WTC11 (cell line): Measurements from ENCODE around the gene ADCY3. TPM values are rescaled to one million over a fixed set of nuclear protein-coding genes. Genes with fewer than 3 reads are reported as not detected.

ENCODE experiments used
- ATAC-seq: fragments of 200-7000 bp; cut with Tn5 transposase; 2 replicates; pipeline ENCODE4 v1.10.0; 2021; ENCODE audit warnings: mild to moderate bottlenecking, moderate library complexity
- CTCF ChIA-PET: fragments of 300-600 bp; sonication (Branson Sonifier 250); formaldehyde crosslinking; loops from one replicate; lab custom pipeline; 2021; ENCODE audit warnings: antibody characterized with exemption; lab: Charles Lee
- POLR2A ChIA-PET: fragments of 350-600 bp; sonication (Branson Sonifier 250); formaldehyde crosslinking; loops from one replicate; lab custom pipeline; 2021; ENCODE audit warnings: antibody characterized with exemption; lab: Charles Lee
- DNase-seq: peaks from one replicate; pipeline ENCODE4 v3.0.0; 2021; ENCODE audit warnings: low spot score
- H3K27ac Mint-ChIP-seq: 2 replicates; pipeline ENCODE4 v1.8.0; 2021; ENCODE audit warnings: mixed read lengths
- H3K27me3 Mint-ChIP-seq: 2 replicates; pipeline ENCODE4 v1.8.0; 2021; ENCODE audit warnings: low read depth, mild to moderate bottlenecking, moderate library complexity, mixed read lengths
- H3K36me3 Mint-ChIP-seq: 2 replicates; pipeline ENCODE4 v1.8.0; 2021; ENCODE audit warnings: mixed read lengths
- H3K4me1 Mint-ChIP-seq: 2 replicates; pipeline ENCODE4 v1.8.0; 2022; ENCODE audit warnings: mixed read lengths
- H3K4me3 Mint-ChIP-seq: 2 replicates; pipeline ENCODE4 v1.8.0; 2021; ENCODE audit warnings: mild to moderate bottlenecking, moderate library complexity, mixed read lengths
- H3K9me3 Mint-ChIP-seq: 2 replicates; pipeline ENCODE4 v1.8.0; 2021; ENCODE audit warnings: mixed read lengths
- CTCF ChIP-seq: fragments of 200-600 bp; IDR thresholded peaks from 2 replicates; pipeline ENCODE4 v1.8.0; 2022; ENCODE audit warnings: antibody characterized with exemption
- ESRRA ChIP-seq: sonication (generic); formaldehyde crosslinking; IDR thresholded peaks from 2 replicates; pipeline ENCODE4 v1.8.1; 2022; ENCODE audit warnings: mild to moderate bottlenecking, missing genetic modification reagents, borderline replicate concordance
- ETV6 ChIP-seq: sonication (generic); formaldehyde crosslinking; IDR thresholded peaks from 2 replicates; pipeline ENCODE4 v1.8.1; 2022; ENCODE audit warnings: mild to moderate bottlenecking, missing genetic modification reagents
- JAZF1 ChIP-seq: fragments of 250-450 bp; sonication (Bioruptor Pico); IDR thresholded peaks from 2 replicates; pipeline ENCODE4 v1.9.0; 2021; ENCODE audit warnings: moderate library complexity, mild to moderate bottlenecking, inconsistent platforms
- MXD4 ChIP-seq: fragments of 250-450 bp; sonication (Bioruptor Pico); IDR thresholded peaks from 2 replicates; pipeline ENCODE4 v1.8.0; 2021; ENCODE audit warnings: mild to moderate bottlenecking, moderate library complexity, borderline replicate concordance
- NFATC4 ChIP-seq: fragments of 250-450 bp; sonication (Bioruptor Pico); IDR thresholded peaks from 2 replicates; pipeline ENCODE4 v1.9.0; 2021; ENCODE audit warnings: mild to moderate bottlenecking
- SMAD4 ChIP-seq: sonication (generic); formaldehyde crosslinking; IDR thresholded peaks from 2 replicates; pipeline ENCODE4 v1.8.0; 2022; ENCODE audit warnings: mild to moderate bottlenecking, missing genetic modification reagents
- TEAD4 ChIP-seq: sonication (generic); formaldehyde crosslinking; IDR thresholded peaks from 2 replicates; pipeline ENCODE4 v1.8.0; 2022; ENCODE audit warnings: mild to moderate bottlenecking, missing genetic modification reagents
- ZBTB43 ChIP-seq: sonication (generic); formaldehyde crosslinking; IDR thresholded peaks from 2 replicates; pipeline ENCODE4 v1.8.1; 2023; ENCODE audit warnings: mild to moderate bottlenecking, missing genetic modification reagents
- ZNF121 ChIP-seq: sonication (generic); formaldehyde crosslinking; IDR thresholded peaks from 2 replicates; pipeline ENCODE4 v1.8.0; 2023; ENCODE audit warnings: missing genetic modification reagents
- ZNF532 ChIP-seq: fragments of 250-450 bp; sonication (Bioruptor Pico); IDR thresholded peaks from 2 replicates; pipeline ENCODE4 v1.9.0; 2021; ENCODE audit warnings: mild to moderate bottlenecking, borderline replicate concordance
- ZSCAN18 ChIP-seq: fragments of 250-450 bp; sonication (Bioruptor Pico); IDR thresholded peaks from 2 replicates; pipeline ENCODE4 v2.1.2; 2022; ENCODE audit warnings: mild to moderate bottlenecking, moderate library complexity
- total RNA-seq: library from RNA; stranded (reverse); gene quantifications from 3 replicates; pipeline ENCODE4 v1.2.3, GENCODE V29; 2021
- TF ChIP-seq, protein P1 (sequence below): sonication (generic); formaldehyde crosslinking; IDR thresholded peaks from 2 replicates; pipeline ENCODE4 v1.8.0; 2023; ENCODE audit warnings: missing genetic modification reagents
- TF ChIP-seq, protein P2 (sequence below): sonication (generic); formaldehyde crosslinking; IDR thresholded peaks from 2 replicates; pipeline ENCODE4 v1.8.0; 2022; ENCODE audit warnings: mild to moderate bottlenecking, missing genetic modification reagents
- TF ChIP-seq, protein P3 (sequence below): fragments of 250-450 bp; sonication (Bioruptor Pico); IDR thresholded peaks from 2 replicates; pipeline ENCODE4 v1.9.0; 2021; ENCODE audit warnings: mild to moderate bottlenecking
- TF ChIP-seq, protein P4 (sequence below): fragments of 250-450 bp; sonication (Bioruptor Pico); IDR thresholded peaks from 2 replicates; pipeline ENCODE4 v1.8.0; 2021; ENCODE audit warnings: mild to moderate bottlenecking
- TF ChIP-seq, protein P5 (sequence below): sonication (generic); formaldehyde crosslinking; IDR thresholded peaks from 2 replicates; pipeline ENCODE4 v1.8.1; 2022; ENCODE audit warnings: missing genetic modification reagents, borderline replicate concordance
- TF ChIP-seq, protein P6 (sequence below): sonication (generic); formaldehyde crosslinking; IDR thresholded peaks from 2 replicates; pipeline ENCODE4 v1.8.1; 2023; ENCODE audit warnings: mild to moderate bottlenecking, moderate library complexity, missing genetic modification reagents

Gene ADCY3
- total RNA-seq, 1 experiment from 2014 or later: 37.1 TPM

DNA sequence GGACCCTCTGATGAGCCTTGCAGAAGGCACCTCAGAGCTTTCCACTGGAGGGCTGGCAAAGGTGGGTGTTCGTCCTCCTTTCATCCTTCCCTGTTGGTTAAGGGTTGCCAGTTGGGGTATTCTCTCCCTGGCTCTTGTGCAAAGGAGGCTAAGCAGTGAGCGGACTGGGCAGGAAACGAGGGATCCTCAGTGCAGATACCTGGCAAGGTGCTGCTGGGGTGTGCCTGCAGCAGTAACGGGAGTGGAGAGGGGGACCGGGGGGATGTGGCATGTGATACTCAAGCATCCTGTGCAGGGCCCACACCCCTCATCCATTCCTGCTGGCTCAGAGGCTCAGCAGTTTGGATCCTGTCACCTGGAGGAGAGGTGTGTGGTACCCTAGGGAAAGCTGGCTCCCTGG lies 4.2 kb upstream of the ADCY3 start (continued):
- TF ChIP-seq, protein P1, sequence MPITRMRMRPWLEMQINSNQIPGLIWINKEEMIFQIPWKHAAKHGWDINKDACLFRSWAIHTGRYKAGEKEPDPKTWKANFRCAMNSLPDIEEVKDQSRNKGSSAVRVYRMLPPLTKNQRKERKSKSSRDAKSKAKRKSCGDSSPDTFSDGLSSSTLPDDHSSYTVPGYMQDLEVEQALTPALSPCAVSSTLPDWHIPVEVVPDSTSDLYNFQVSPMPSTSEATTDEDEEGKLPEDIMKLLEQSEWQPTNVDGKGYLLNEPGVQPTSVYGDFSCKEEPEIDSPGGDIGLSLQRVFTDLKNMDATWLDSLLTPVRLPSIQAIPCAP: no peak
- TF ChIP-seq, protein P2, sequence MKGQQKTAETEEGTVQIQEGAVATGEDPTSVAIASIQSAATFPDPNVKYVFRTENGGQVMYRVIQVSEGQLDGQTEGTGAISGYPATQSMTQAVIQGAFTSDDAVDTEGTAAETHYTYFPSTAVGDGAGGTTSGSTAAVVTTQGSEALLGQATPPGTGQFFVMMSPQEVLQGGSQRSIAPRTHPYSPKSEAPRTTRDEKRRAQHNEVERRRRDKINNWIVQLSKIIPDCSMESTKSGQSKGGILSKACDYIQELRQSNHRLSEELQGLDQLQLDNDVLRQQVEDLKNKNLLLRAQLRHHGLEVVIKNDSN (CRISPR knock-in tag): no peak
- TF ChIP-seq ZNF121: no peak
- TF ChIP-seq, protein P3, sequence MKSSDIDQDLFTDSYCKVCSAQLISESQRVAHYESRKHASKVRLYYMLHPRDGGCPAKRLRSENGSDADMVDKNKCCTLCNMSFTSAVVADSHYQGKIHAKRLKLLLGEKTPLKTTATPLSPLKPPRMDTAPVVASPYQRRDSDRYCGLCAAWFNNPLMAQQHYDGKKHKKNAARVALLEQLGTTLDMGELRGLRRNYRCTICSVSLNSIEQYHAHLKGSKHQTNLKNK (CRISPR knock-in tag): no peak
- TF ChIP-seq SMAD4 (CRISPR knock-in tag): no peak
- TF ChIP-seq, all 79 proteins: peak for 0

- Mint-ChIP-seq H3K4me1 (peaks cover 16% of the 10 kb centered on the region), H3K9me3 (no peaks in the 10 kb centered on the region), H3K27me3 (peaks cover 3% of the 10 kb centered on the region; the same call in 1 of the 2 replicates), H3K4me3 (no peak overlapping the region), H3K27ac (no peak overlapping the region), H3K36me3 (no peaks in the 10 kb centered on the region)
- DNase-seq: no peak
- ChIA-PET POLR2A (no interaction called here), CTCF (no interaction called here)
- ATAC-seq: no peak
- TF ChIP-seq MXD4: no peak
- no peak for TF ChIP-seq ETV6 (CRISPR knock-in tag)
- TF ChIP-seq TEAD4: no peak
- TF ChIP-seq, protein P3 (CRISPR knock-in tag): no peak
- no peak for TF ChIP-seq SMAD4 (CRISPR knock-in tag)
- no peak for TF ChIP-seq ZSCAN18 (CRISPR knock-in tag)
- TF ChIP-seq CTCF: no peak
- no peak for TF ChIP-seq JAZF1
- TF ChIP-seq, protein P4, sequence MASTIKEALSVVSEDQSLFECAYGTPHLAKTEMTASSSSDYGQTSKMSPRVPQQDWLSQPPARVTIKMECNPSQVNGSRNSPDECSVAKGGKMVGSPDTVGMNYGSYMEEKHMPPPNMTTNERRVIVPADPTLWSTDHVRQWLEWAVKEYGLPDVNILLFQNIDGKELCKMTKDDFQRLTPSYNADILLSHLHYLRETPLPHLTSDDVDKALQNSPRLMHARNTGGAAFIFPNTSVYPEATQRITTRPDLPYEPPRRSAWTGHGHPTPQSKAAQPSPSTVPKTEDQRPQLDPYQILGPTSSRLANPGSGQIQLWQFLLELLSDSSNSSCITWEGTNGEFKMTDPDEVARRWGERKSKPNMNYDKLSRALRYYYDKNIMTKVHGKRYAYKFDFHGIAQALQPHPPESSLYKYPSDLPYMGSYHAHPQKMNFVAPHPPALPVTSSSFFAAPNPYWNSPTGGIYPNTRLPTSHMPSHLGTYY: no peak
- TF ChIP-seq ESRRA (CRISPR knock-in tag): no peak
- TF ChIP-seq ZNF532 (CRISPR knock-in tag): no peak
- TF ChIP-seq, protein P5, sequence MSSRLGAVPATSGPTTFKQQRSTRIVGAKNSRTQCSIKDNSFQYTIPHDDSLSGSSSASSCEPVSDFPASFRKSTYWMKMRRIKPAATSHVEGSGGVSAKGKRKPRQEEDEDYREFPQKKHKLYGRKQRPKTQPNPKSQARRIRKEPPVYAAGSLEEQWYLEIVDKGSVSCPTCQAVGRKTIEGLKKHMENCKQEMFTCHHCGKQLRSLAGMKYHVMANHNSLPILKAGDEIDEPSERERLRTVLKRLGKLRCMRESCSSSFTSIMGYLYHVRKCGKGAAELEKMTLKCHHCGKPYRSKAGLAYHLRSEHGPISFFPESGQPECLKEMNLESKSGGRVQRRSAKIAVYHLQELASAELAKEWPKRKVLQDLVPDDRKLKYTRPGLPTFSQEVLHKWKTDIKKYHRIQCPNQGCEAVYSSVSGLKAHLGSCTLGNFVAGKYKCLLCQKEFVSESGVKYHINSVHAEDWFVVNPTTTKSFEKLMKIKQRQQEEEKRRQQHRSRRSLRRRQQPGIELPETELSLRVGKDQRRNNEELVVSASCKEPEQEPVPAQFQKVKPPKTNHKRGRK: no peak
- TF ChIP-seq ZBTB43 (CRISPR knock-in tag): no peak
- TF ChIP-seq, protein P6, sequence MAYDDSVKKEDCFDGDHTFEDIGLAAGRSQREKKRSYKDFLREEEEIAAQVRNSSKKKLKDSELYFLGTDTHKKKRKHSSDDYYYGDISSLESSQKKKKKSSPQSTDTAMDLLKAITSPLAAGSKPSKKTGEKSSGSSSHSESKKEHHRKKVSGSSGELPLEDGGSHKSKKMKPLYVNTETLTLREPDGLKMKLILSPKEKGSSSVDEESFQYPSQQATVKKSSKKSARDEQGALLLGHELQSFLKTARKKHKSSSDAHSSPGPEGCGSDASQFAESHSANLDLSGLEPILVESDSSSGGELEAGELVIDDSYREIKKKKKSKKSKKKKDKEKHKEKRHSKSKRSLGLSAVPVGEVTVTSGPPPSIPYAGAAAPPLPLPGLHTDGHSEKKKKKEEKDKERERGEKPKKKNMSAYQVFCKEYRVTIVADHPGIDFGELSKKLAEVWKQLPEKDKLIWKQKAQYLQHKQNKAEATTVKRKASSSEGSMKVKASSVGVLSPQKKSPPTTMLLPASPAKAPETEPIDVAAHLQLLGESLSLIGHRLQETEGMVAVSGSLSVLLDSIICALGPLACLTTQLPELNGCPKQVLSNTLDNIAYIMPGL: no peak
- no peak for TF ChIP-seq NFATC4 (CRISPR knock-in tag)
Observed at GRCh38 chr2:24923106-24923505, 3.1 kb upstream of the ADCY3 start.
